Neural cell (in vitro differentiated cells): ENCODE measurements around the gene RANGAP1. TPM values are rescaled to one million over a fixed set of nuclear protein-coding genes. Genes with fewer than 3 reads are reported as not detected.

Source experiments
- H2AFZ ChIP-seq: fragments of 200-600, 300-800 bp; sonication (generic), shearing (Covaris generic); 2 replicates; pipeline ENCODE4 v1.6.0; 2014; ENCODE audit warnings: low read depth, mild to moderate bottlenecking, antibody characterized with exemption, low read length, moderate library complexity
- H3F3A ChIP-seq: fragments of 200-600 bp; shearing (Covaris generic); 2 replicates; pipeline ENCODE4 v1.6.1; 2016; ENCODE audit warnings: mild to moderate bottlenecking, moderate library complexity, mixed read lengths, antibody characterized with exemption, low read length; ENCODE audit not compliant: insufficient read depth, poor library complexity, severe bottlenecking
- H3K27ac ChIP-seq: fragments of 200-600, 300-800 bp; sonication (generic), shearing (Covaris generic); 2 replicates; pipeline ENCODE4 v1.5.1; 2014; ENCODE audit warnings: mild to moderate bottlenecking, low read length, moderate library complexity
- H3K27me3 ChIP-seq: fragments of 300-800, 200-600 bp; sonication (generic), shearing (Covaris generic); 2 replicates; pipeline ENCODE4 v1.6.0; 2014; ENCODE audit warnings: mild to moderate bottlenecking, low read depth, low read length, moderate library complexity; ENCODE audit not compliant: insufficient read depth
- H3K36me3 ChIP-seq: fragments of 300-800, 200-600 bp; sonication (generic), shearing (Covaris generic); 2 replicates; pipeline ENCODE4 v1.5.1; 2014; ENCODE audit warnings: mild to moderate bottlenecking, antibody characterized with exemption, low read length, moderate library complexity; ENCODE audit not compliant: insufficient read depth
- H3K4me2 ChIP-seq: fragments of 300-800, 200-600 bp; sonication (generic), shearing (Covaris generic); 2 replicates; pipeline ENCODE4 v1.6.0; 2014; ENCODE audit warnings: mild to moderate bottlenecking, low read length
- H3K4me3 ChIP-seq: fragments of 300-800, 200-600 bp; sonication (generic), shearing (Covaris generic); 2 replicates; pipeline ENCODE4 v1.5.1; 2014; ENCODE audit warnings: mild to moderate bottlenecking, low read length, moderate library complexity
- H3K79me2 ChIP-seq: fragments of 200-600 bp; shearing (Covaris generic); replicated peaks from 2 replicates; pipeline ENCODE4 v1.6.0; 2014; ENCODE audit warnings: mild to moderate bottlenecking, low read length, moderate library complexity; ENCODE audit not compliant: insufficient read depth
- H3K9ac ChIP-seq: fragments of 300-800, 200-600 bp; sonication (generic), shearing (Covaris generic); 2 replicates; pipeline ENCODE4 v1.6.1; 2016; ENCODE audit warnings: mild to moderate bottlenecking, low read length, mixed read lengths
- H3K9me2 ChIP-seq: fragments of 200-600 bp; shearing (Covaris generic); 2 replicates; pipeline ENCODE4 v1.6.1; 2016; ENCODE audit warnings: mild to moderate bottlenecking, low read length, mixed read lengths; ENCODE audit not compliant: insufficient read depth
- H3K9me3 ChIP-seq: fragments of 200-600, 300-800 bp; sonication (generic), shearing (Covaris generic); 2 replicates; pipeline ENCODE4 v1.6.1; 2016; ENCODE audit warnings: mild to moderate bottlenecking, mixed run types, low read length, moderate library complexity, mixed read lengths
- H4K20me1 ChIP-seq: fragments of 200-600 bp; shearing (Covaris generic); 2 replicates; pipeline ENCODE4 v1.6.1; 2016; ENCODE audit warnings: mild to moderate bottlenecking, mixed run types; ENCODE audit not compliant: insufficient read depth
- CTCF ChIP-seq: fragments of 450-650 bp; IDR thresholded peaks from 2 replicates; pipeline ENCODE4 v1.5.1; 2014; ENCODE audit warnings: antibody characterized with exemption, mild to moderate bottlenecking, moderate library complexity; ENCODE audit not compliant: poor library complexity, severe bottlenecking
- EP300 ChIP-seq: fragments of 450-650 bp; conservative IDR thresholded peaks from 2 replicates; pipeline ENCODE4 v1.6.1; 2014; ENCODE audit warnings: antibody characterized with exemption, mild to moderate bottlenecking, moderate library complexity; ENCODE audit not compliant: poor library complexity, severe bottlenecking
- EZH2 ChIP-seq: fragments of 200-600, 300-800 bp; shearing (Covaris generic), sonication (generic); IDR thresholded peaks from 2 replicates; pipeline ENCODE4 v1.6.1; 2014; ENCODE audit warnings: antibody characterized with exemption, low read length, borderline replicate concordance, mild to moderate bottlenecking; ENCODE audit not compliant: insufficient read depth, poor library complexity, severe bottlenecking
- MXI1 ChIP-seq: fragments of 450-650 bp; conservative IDR thresholded peaks from 2 replicates; pipeline ENCODE4 v1.6.1; 2014; ENCODE audit warnings: antibody characterized with exemption, mild to moderate bottlenecking; ENCODE audit not compliant: poor library complexity, severe bottlenecking
- POLR2AphosphoS5 ChIP-seq: IDR thresholded peaks from 2 replicates; pipeline ENCODE4 v1.6.1; 2012
- RAD21 ChIP-seq: fragments of 450-650 bp; conservative IDR thresholded peaks from 2 replicates; pipeline ENCODE4 v1.6.1; 2014; ENCODE audit warnings: antibody characterized with exemption, mild to moderate bottlenecking, moderate library complexity
- REST ChIP-seq: IDR thresholded peaks from 2 replicates; pipeline ENCODE4 v1.6.1; 2012; ENCODE audit warnings: borderline replicate concordance
- SMC3 ChIP-seq: fragments of 450-650 bp; conservative IDR thresholded peaks from 2 replicates; pipeline ENCODE4 v1.6.1; 2014; ENCODE audit warnings: antibody characterized with exemption, mild to moderate bottlenecking, moderate library complexity; ENCODE audit not compliant: poor library complexity
- TAF1 ChIP-seq: IDR thresholded peaks from 2 replicates; pipeline ENCODE4 v1.6.1; 2012; ENCODE audit warnings: low read depth
- polyA plus RNA-seq: library from polyadenylated mRNA; depleted of rRNA; stranded (reverse); fragments of >200 nt; gene quantifications from 2 replicates; pipeline ENCODE4 v1.2.3, GENCODE V29; 2014

Gene RANGAP1
- polyA plus RNA-seq, 1 donor from 2014 or later = 48.6 TPM

GRCh38 chr22:41248314-41248713 lies 37.7 kb downstream of the RANGAP1 start:
- no peak for TF ChIP-seq EZH2
- no peak for TF ChIP-seq TAF1
- TF ChIP-seq SMC3 = no peak
- TF ChIP-seq EP300 = no peak
- TF ChIP-seq MXI1 = no peak
- no peak for TF ChIP-seq RAD21
- no peak for TF ChIP-seq CTCF
- TF ChIP-seq REST = no peak
- no peak for TF ChIP-seq POLR2AphosphoS5
- no peaks in the 10 kb centered on the region for H3K36me3 ChIP-seq
- no peaks in the 10 kb centered on the region for H3K9me3 ChIP-seq
- H3K4me3 ChIP-seq = no peak overlapping the region
- H3F3A ChIP-seq = no peaks in the 10 kb centered on the region
- no peak overlapping the region for H3K4me2 ChIP-seq
- H3K79me2 ChIP-seq = no peaks in the 10 kb centered on the region
- no peak overlapping the region for H2AFZ ChIP-seq
- H3K27ac ChIP-seq = no peak overlapping the region
- no peak overlapping the region for H3K9ac ChIP-seq
- no peaks in the 10 kb centered on the region for H4K20me1 ChIP-seq
- H3K9me2 ChIP-seq = no peaks in the 10 kb centered on the region
- H3K27me3 ChIP-seq = no peaks in the 10 kb centered on the region

- no peaks in the 10 kb centered on the region for H3F3A ChIP-seq
- H3K79me2 ChIP-seq = no peaks in the 10 kb centered on the region
- TF ChIP-seq EZH2 (no peak), SMC3 (no peak), REST (no peak), RAD21 (no peak), POLR2AphosphoS5 (no peak), TAF1 (no peak), MXI1 (no peak), CTCF (no peak), EP300 (no peak)
- H2AFZ ChIP-seq = no peak overlapping the region
- H3K9me3 ChIP-seq = no peaks in the 10 kb centered on the region
- no peak overlapping the region for H3K27ac ChIP-seq
- H4K20me1 ChIP-seq = no peaks in the 10 kb centered on the region
- H3K9ac ChIP-seq = no peak overlapping the region
- no peaks in the 10 kb centered on the region for H3K27me3 ChIP-seq
- no peak overlapping the region for H3K4me2 ChIP-seq
- H3K4me3 ChIP-seq = no peak overlapping the region
- H3K36me3 ChIP-seq = no peaks in the 10 kb centered on the region
- no peaks in the 10 kb centered on the region for H3K9me2 ChIP-seq
Measured at GRCh38 chr22:41247703-41248102, 38.3 kb downstream of the RANGAP1 start.
